Epithelial cell of prostate (primary cell): ENCODE measurements around the gene PDS5A.
"Not testable (repeated sequence)": the region's sequence is repeated elsewhere in the genome, so short reads cannot be mapped to it uniquely, and the experiment has no call there.

Experiments
- DNase-seq: peaks from one replicate; pipeline ENCODE4 v3.0.0-alpha.2; 2011; ENCODE audit warnings: low read depth, low spot score
- H3K27ac ChIP-seq: fragments of 450-650 bp; 2 replicates; pipeline ENCODE4 v1.5.1; 2017; ENCODE audit warnings: mild to moderate bottlenecking

Gene PDS5A

DNA sequence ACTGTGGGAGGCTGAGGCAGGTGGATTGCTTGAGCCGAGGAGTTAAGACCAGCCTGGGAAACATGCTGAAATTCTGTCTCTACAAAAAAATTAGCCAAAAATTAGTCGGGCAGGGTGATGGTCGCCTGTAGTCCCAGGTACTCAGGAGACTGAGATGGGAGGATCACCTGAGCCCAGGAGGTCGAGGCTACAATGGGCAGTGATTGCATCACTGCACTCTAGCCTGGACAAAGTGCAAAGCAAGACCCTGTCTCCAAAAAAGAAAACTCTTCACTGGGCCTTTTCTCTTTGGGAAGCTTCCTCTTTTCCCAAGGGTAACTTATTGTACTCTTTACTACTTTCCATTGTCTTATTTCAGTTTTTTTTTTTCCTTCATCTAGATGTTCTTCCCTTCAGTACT, 190.9 kb downstream of the PDS5A start:
- no peak overlapping the region for H3K27ac ChIP-seq
- no peak for DNase-seq

DNA sequence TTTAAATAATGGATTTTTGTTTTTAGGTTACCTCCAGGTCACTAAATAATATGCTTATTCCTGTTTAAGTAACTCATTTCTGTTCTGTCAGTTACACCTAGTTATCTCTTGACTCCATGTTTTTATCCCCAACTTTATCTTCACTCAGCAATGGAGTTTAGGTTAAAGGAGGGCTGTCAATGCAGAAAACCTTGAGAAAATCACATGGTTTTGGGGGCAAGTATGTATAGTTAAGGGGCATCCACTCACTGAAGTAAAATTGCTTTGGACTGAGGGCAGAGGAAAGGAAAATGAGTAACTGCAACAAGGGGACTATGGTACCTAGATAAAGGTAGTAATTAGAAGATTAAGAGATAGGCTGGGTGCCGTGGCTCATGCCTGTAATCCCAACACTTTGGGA, 192.6 kb downstream of the PDS5A start:
- DNase-seq, result no peak
- H3K27ac ChIP-seq, result no peak overlapping the region

DNA sequence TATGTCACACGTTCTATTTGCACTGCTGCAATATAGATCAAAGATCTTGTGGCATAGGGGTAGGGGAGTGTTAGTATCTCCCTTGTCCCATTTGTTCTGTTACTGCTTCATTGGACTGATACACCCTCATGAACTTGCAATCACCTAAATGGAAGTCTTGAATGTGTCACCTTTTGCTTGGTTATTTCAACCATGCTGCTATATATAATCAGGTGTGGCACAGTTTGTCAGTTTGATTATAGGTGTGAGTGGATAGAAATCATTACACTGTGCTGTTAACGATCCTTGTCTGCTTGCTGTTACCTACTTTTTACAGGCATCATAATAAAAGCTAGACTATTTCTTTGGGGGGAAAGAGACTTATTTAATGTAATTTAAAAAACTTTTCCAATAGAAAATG, 195.7 kb downstream of the PDS5A start:
- H3K27ac ChIP-seq, DNase-seq: not testable (repeated sequence)
